ENCODE measurements around the gene NCKAP5L. TPM values are rescaled to one million over a fixed set of nuclear protein-coding genes. Genes with fewer than 3 reads are reported as not detected.

Gene NCKAP5L
- total RNA-seq, 2 experiments from 2014 or later = 4.3 to 4.5 TPM

GRCh38 chr12:49808686-49809380 is 19.4 kb downstream of the NCKAP5L start:
- ATAC-seq = no peak

DNA sequence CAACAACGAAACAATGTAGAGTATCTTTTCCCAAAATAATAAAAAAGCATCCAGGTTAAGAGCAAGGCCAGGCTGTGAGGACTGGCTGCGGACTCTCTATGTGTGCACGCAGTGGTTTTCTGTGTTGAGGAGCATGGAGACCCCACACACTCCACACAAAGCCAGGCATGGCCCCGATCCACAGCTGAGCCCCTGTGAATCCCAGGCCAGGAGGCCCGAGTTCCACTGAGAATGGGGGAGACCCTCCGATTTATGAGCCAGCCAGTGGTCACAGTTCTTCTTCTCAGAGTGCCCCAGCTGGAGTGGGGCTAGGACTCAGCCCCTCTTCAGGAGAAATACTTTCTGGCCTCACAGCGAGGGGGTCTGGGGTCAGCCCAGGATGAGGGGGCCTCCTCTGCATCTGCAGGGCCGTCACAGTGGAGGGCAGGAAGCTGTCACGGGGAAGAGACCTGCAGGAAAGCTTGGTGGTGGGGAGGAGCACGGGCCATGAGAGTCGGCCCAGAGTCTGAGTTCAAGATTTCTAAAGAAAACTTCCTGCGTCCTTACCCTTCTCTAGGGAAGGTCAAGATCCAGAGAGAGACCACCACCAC is 20.1 kb downstream of the NCKAP5L start:
- Mint-ChIP-seq H3K27ac (no peak overlapping the region), H3K4me1 (peaks cover 1% of the 10 kb centered on the region), H3K36me3 (ENCODE audit: low read depth) (peaks cover 2% of the 10 kb centered on the region), H3K27me3 (no peaks in the 10 kb centered on the region), H3K9me3 (ENCODE audit: low read depth) (no peaks in the 10 kb centered on the region), H3K4me3 (no peak overlapping the region)
- intact Hi-C loops (cut with DNase I, micrococcal nuclease) = no loop called here
- POLR2A ChIA-PET = no interaction called here
- CTCF ChIA-PET = interaction anchor here (1.1 kb wide), 2 partner anchors 31 to 67 kb away, joined by 4 to 5 read pairs; partner anchors contain the start of gene TMBIM6
- ATAC-seq (no peak), DNase-seq (no peak)

More at GRCh38 chr12:49808686-49809380, 19.4 kb downstream of the NCKAP5L start:
- CTCF ChIA-PET = interaction anchor here (1.1 kb wide), 2 partner anchors 30 to 68 kb away, joined by 4 to 5 read pairs; partner anchors contain the start of gene TMBIM6
- H3K4me1 Mint-ChIP-seq = peaks cover 3% of the 10 kb centered on the region
- no peak for DNase-seq
- no peak overlapping the region for H3K4me3 Mint-ChIP-seq
- H3K9me3 Mint-ChIP-seq (ENCODE audit: low read depth) = no peaks in the 10 kb centered on the region
- POLR2A ChIA-PET = no interaction called here
- no peaks in the 10 kb centered on the region for H3K36me3 Mint-ChIP-seq (ENCODE audit: low read depth)
- intact Hi-C loops (cut with DNase I, micrococcal nuclease) = no loop called here
- H3K27ac Mint-ChIP-seq = no peak overlapping the region
- H3K27me3 Mint-ChIP-seq = no peaks in the 10 kb centered on the region

GRCh38 chr12:49806877-49807276 is 21.3 kb downstream of the NCKAP5L start:
- ATAC-seq = no peak
- no peak overlapping the region for H3K4me3 Mint-ChIP-seq
- peaks cover 4% of the 10 kb centered on the region for H3K36me3 Mint-ChIP-seq (ENCODE audit: low read depth)
- H3K27ac Mint-ChIP-seq = no peak overlapping the region
- intact Hi-C loops (cut with DNase I, micrococcal nuclease) = no loop called here
- H3K27me3 Mint-ChIP-seq = no peaks in the 10 kb centered on the region
- no peaks in the 10 kb centered on the region for H3K4me1 Mint-ChIP-seq
- H3K9me3 Mint-ChIP-seq (ENCODE audit: low read depth) = no peaks in the 10 kb centered on the region
- ChIA-PET CTCF (no interaction called here), POLR2A (no interaction called here)
- DNase-seq = no peak

GRCh38 chr12:49806321-49806813 is 21.8 kb downstream of the NCKAP5L start:
- no peaks in the 10 kb centered on the region for H3K4me1 Mint-ChIP-seq
- intact Hi-C loops (cut with DNase I, micrococcal nuclease) = no loop called here
- no peaks in the 10 kb centered on the region for H3K9me3 Mint-ChIP-seq (ENCODE audit: low read depth)
- H3K36me3 Mint-ChIP-seq (ENCODE audit: low read depth) = peaks cover 4% of the 10 kb centered on the region
- ATAC-seq = no peak
- no peak overlapping the region for H3K27ac Mint-ChIP-seq
- no peak for DNase-seq
- POLR2A ChIA-PET = no interaction called here
- H3K27me3 Mint-ChIP-seq = no peaks in the 10 kb centered on the region
- CTCF ChIA-PET = no interaction called here
- H3K4me3 Mint-ChIP-seq = no peak overlapping the region

- intact Hi-C loops (cut with DNase I, micrococcal nuclease) = no loop called here
- Mint-ChIP-seq H3K4me3 (no peak overlapping the region), H3K9me3 (ENCODE audit: low read depth) (no peaks in the 10 kb centered on the region), H3K27me3 (no peaks in the 10 kb centered on the region), H3K4me1 (no peaks in the 10 kb centered on the region), H3K27ac (no peak overlapping the region), H3K36me3 (ENCODE audit: low read depth) (peaks cover 4% of the 10 kb centered on the region)
- CTCF ChIA-PET = interaction anchor here (1.0 to 1.2 kb wide), 2 partner anchors 22 to 34 kb away, joined by 4 to 7 read pairs; no protein-coding TSS in a partner anchor
- DNase-seq (no peak), ATAC-seq (no peak)
- POLR2A ChIA-PET = no interaction called here
Measured at GRCh38 chr12:49805409-49805808, 22.8 kb downstream of the NCKAP5L start.

- no peak for DNase-seq
- no peak overlapping the region for H3K4me3 Mint-ChIP-seq
- no peaks in the 10 kb centered on the region for H3K27me3 Mint-ChIP-seq
- H3K27ac Mint-ChIP-seq = no peak overlapping the region
- intact Hi-C loops (cut with DNase I, micrococcal nuclease) = no loop called here
- ChIA-PET CTCF (interaction anchor here (1.0 to 1.2 kb wide), 3 partner anchors 22 to 35 kb away, joined by 3 to 7 read pairs (median 4); no protein-coding TSS in a partner anchor), POLR2A (no interaction called here)
- no peaks in the 10 kb centered on the region for H3K4me1 Mint-ChIP-seq
- ATAC-seq = no peak
- no peaks in the 10 kb centered on the region for H3K9me3 Mint-ChIP-seq (ENCODE audit: low read depth)
- H3K36me3 Mint-ChIP-seq (ENCODE audit: low read depth) = peaks cover 6% of the 10 kb centered on the region
Measured at GRCh38 chr12:49804821-49805220, 23.4 kb downstream of the NCKAP5L start.

DNA sequence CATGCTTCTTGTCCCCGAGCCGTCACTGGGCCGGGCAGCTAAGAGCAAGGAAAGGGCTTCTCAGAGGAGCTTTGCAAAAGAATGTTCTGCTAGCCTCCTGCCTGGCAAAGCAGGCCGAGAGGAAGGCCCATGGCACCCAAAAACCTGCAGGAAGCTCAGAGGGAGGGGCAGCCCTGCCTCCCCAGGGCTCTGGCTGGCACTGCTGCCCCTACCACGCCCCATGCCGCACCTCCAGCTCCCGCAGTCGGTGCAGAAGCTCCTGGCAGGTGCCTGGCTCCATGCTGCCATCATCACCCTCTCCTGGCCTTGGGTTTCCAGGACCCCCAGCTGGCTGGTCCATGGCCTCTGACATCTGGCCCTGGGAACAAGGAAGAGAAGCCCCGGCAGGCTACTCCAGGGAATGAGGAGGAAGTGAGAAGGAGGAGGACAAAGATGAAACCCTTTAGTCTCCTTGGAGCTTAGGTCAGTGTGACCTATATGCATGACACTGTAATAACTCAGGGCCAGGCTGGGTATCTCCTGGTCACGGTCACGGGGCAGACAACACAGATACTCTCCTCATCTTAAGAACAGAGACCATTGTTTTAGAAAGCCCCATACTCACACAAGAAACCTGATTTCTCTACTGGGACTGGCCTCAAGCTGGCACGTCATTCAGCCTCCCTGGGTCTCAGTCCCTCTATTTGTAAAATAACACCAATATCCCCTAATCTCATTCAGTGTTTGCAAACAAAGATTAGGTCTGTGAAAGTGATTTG is 24.3 kb downstream of the NCKAP5L start:
- no peaks in the 10 kb centered on the region for H3K27me3 Mint-ChIP-seq
- no peak for ATAC-seq
- no peak overlapping the region for H3K27ac Mint-ChIP-seq
- H3K9me3 Mint-ChIP-seq (ENCODE audit: low read depth) = no peaks in the 10 kb centered on the region
- no peak overlapping the region for H3K4me3 Mint-ChIP-seq
- no peaks in the 10 kb centered on the region for H3K4me1 Mint-ChIP-seq
- H3K36me3 Mint-ChIP-seq (ENCODE audit: low read depth) = peaks cover 6% of the 10 kb centered on the region
- POLR2A ChIA-PET = no interaction called here
- DNase-seq = no peak
- intact Hi-C loops (cut with DNase I, micrococcal nuclease) = no loop called here
- CTCF ChIA-PET = interaction anchor here (0.8 to 1.2 kb wide), 3 partner anchors 25 to 166 kb away, joined by 3 read pairs; no protein-coding TSS in a partner anchor

GRCh38 chr12:49801141-49802063 is 26.8 kb downstream of the NCKAP5L start:
- DNase-seq (no peak), ATAC-seq (no peak)
- Mint-ChIP-seq H3K4me3 (no peak overlapping the region), H3K27ac (no peak overlapping the region), H3K36me3 (ENCODE audit: low read depth) (peaks cover 6% of the 10 kb centered on the region), H3K4me1 (no peaks in the 10 kb centered on the region), H3K27me3 (no peaks in the 10 kb centered on the region), H3K9me3 (ENCODE audit: low read depth) (no peaks in the 10 kb centered on the region)
- intact Hi-C loops (cut with DNase I, micrococcal nuclease) = no loop called here
- ChIA-PET POLR2A (no interaction called here), CTCF (interaction anchor here (0.6 to 0.7 kb wide), 2 partner anchors 65 to 437 kb away, joined by 3 to 4 read pairs; no protein-coding TSS in a partner anchor)

- Mint-ChIP-seq H3K4me1 (no peaks in the 10 kb centered on the region), H3K27ac (no peak overlapping the region)
- POLR2A ChIA-PET = no interaction called here
Measured at GRCh38 chr12:49800421-49801140, 27.6 kb downstream of the NCKAP5L start.

GRCh38 chr12:49798934-49799333 is 29.3 kb downstream of the NCKAP5L start:
- Mint-ChIP-seq H3K4me1 (no peaks in the 10 kb centered on the region), H3K27me3 (no peaks in the 10 kb centered on the region), H3K36me3 (ENCODE audit: low read depth) (peaks cover 6% of the 10 kb centered on the region), H3K9me3 (ENCODE audit: low read depth) (no peaks in the 10 kb centered on the region), H3K27ac (no peak overlapping the region), H3K4me3 (no peak overlapping the region)
- intact Hi-C loops (cut with DNase I, micrococcal nuclease) = no loop called here
- no peak for DNase-seq
- CTCF ChIA-PET = interaction anchor here (0.6 to 1.3 kb wide), 2 partner anchors 21 to 48 kb away, joined by 4 to 6 read pairs; no protein-coding TSS in a partner anchor
- POLR2A ChIA-PET = interaction anchor here (0.7 kb wide), 2 partner anchors 31 to 125 kb away, joined by 6 to 11 read pairs; no protein-coding TSS in a partner anchor
- no peak for ATAC-seq

More at GRCh38 chr12:49800421-49801140, 27.6 kb downstream of the NCKAP5L start:
- intact Hi-C loops (cut with DNase I, micrococcal nuclease) = no loop called here
- H3K27me3 Mint-ChIP-seq = no peaks in the 10 kb centered on the region
- DNase-seq (no peak), ATAC-seq (no peak)
- CTCF ChIA-PET = interaction anchor here (0.7 to 1.2 kb wide), 2 partner anchors 23 to 66 kb away, joined by 4 to 7 read pairs; no protein-coding TSS in a partner anchor
- H3K4me3 Mint-ChIP-seq = no peak overlapping the region
- no peaks in the 10 kb centered on the region for H3K9me3 Mint-ChIP-seq (ENCODE audit: low read depth)
- peaks cover 6% of the 10 kb centered on the region for H3K36me3 Mint-ChIP-seq (ENCODE audit: low read depth)
